Psoas muscle (tissue), 8 donors: ENCODE measurements around the gene FLT3. TPM values are rescaled to one million over a fixed set of nuclear protein-coding genes. Genes with fewer than 3 reads are reported as not detected.
A peak's percentile ranks its signal among the peaks of the same experiment; 100 is the strongest.

Source experiments
- ATAC-seq, 4 donors: fragments of 200-7000 bp; cut with Tn5 transposase; one replicate each; pipeline ENCODE4 v1.9.1; 2020; ENCODE audit warnings: moderate library complexity in 3 of 4, mild to moderate bottlenecking in 2 of 4
- DNase-seq, 2 donors: peaks; one replicate each; pipeline ENCODE4 v3.0.0-alpha.2; 2020
- H3K27ac ChIP-seq: fragments of 200-600 bp; one replicate; pipeline ENCODE4 v1.8.0; 2022
- H3K27me3 ChIP-seq, 3 donors: fragments of 200-600 bp in 1 of 3; one replicate each; pipeline versions ENCODE4 v1.6.1 to v1.8.0; 2013 to 2022; ENCODE audit warnings: low read length in 2 of 3, mild to moderate bottlenecking in 2 of 3, moderate library complexity in 1 of 3; ENCODE audit not compliant: insufficient read depth in 3 of 3
- H3K36me3 ChIP-seq, 2 donors: fragments of 200-600 bp in 1 of 2; one replicate each; pipeline versions ENCODE4 v1.6.1 to v1.8.0; 2013 to 2022; ENCODE audit warnings: low read depth in 1 of 2, mild to moderate bottlenecking in 1 of 2, moderate library complexity in 1 of 2; ENCODE audit not compliant: insufficient read depth in 1 of 2
- H3K4me1 ChIP-seq: fragments of 200-600 bp; one replicate; pipeline ENCODE4 v1.8.0; 2022
- H3K4me3 ChIP-seq: fragments of 200-600 bp; one replicate; pipeline ENCODE4 v1.8.0; 2022; ENCODE audit warnings: mild to moderate bottlenecking
- H3K9me3 ChIP-seq: fragments of 200-600 bp; one replicate; pipeline ENCODE4 v1.8.0; 2022
- CTCF ChIP-seq: fragments of 200-600 bp; IDR thresholded peaks from one replicate; pipeline ENCODE4 v1.8.0; 2022; ENCODE audit warnings: antibody characterized with exemption
- WGBS, 3 donors: extraction: QIAGEN DNeasy Blood & Tissue Kit; methylation state at CpG; one replicate each; pipeline versions ENCODE4 v1.1.6 to v1.1.7; 2013; 5-methylcytosine and 5-hydroxymethylcytosine counted together
- intact Hi-C, 2 donors: fragments of 100-400 bp; cut with DNase I; formaldehyde crosslinking; loops; one replicate each; pipeline versions ENCODE4 v1.11.0 to v1.14.2; 2022
- polyA plus RNA-seq, 3 donors: library from polyadenylated mRNA; stranded (reverse); fragments of 200-250 nt; gene quantifications; one replicate each; pipeline ENCODE4 v1.2.3, GENCODE V29; 2013
- total RNA-seq, 4 donors: library from RNA; stranded (reverse); fragmentation: NEBNext Ultra II Directional in 2 of 4; extraction: Animal tissue kit (Norgen Biotek cat#: 25700) in 2 of 4; gene quantifications; one replicate each; pipeline versions ENCODE4 v1.2.1 to v1.2.4, GENCODE V29; 2021 to 2023
- donor health status: healthy with polysubstance abuse.
- donor health status: DM: no; HTN: no; CAD: no; lungs with moderate emphysema.
- donor health status: Bipolar disorder and iron deficiency.
- donor health status: healthy.
- donor health status: DM: yes; HTN: yes; CAD: no.
- donor health status: DM: no; HTN: no; CAD: no.
- donor health status: DM: no; HTN: no; CAD: no.
- donor health status: DM: yes; HTN: yes; CAD: no.

Gene FLT3
- total and polyA plus RNA-seq, 7 donors, result 0.04 to 0.19 (median 0.06) TPM; not detected in 2

- WGBS, 3 donors, result 1% methylated on average over 31 to 65 of the region's 65 CpGs
- ATAC-seq (no peak), DNase-seq (no peak)
- Histone ChIP-seq H3K9me3 (no peaks in the 10 kb centered on the region), H3K27me3 (peaks cover 5 to 95% (median 46%) of the 10 kb centered on the region in 3 donors), H3K4me1 (no peaks in the 10 kb centered on the region), H3K36me3 (no peaks in the 10 kb centered on the region), H3K4me3 (peak overlapping the region; percentile 38), H3K27ac (no peak overlapping the region)
- intact Hi-C loops, result no loop called here
- TF ChIP-seq CTCF, result no peak
Observed at GRCh38 chr13:27978301-27978968, 121.9 kb downstream of the FLT3 start.

GRCh38 chr13:27977476-27978300 is 122.7 kb downstream of the FLT3 start:
- no peak for DNase-seq
- intact Hi-C loops, result no loop called here
- H3K27ac ChIP-seq, result no peak overlapping the region
- no peaks in the 10 kb centered on the region for H3K4me1 ChIP-seq
- peak overlapping the region; percentile 38 for H3K4me3 ChIP-seq
- no peaks in the 10 kb centered on the region for H3K36me3 ChIP-seq
- WGBS, 3 donors, result 1 to 2% (median 1%) methylated on average over 57 to 80 of the region's 80 CpGs
- no peak for ATAC-seq
- H3K9me3 ChIP-seq, result no peaks in the 10 kb centered on the region
- peaks cover 5 to 88% (median 47%) of the 10 kb centered on the region in 3 donors for H3K27me3 ChIP-seq
- TF ChIP-seq CTCF, result no peak

DNA sequence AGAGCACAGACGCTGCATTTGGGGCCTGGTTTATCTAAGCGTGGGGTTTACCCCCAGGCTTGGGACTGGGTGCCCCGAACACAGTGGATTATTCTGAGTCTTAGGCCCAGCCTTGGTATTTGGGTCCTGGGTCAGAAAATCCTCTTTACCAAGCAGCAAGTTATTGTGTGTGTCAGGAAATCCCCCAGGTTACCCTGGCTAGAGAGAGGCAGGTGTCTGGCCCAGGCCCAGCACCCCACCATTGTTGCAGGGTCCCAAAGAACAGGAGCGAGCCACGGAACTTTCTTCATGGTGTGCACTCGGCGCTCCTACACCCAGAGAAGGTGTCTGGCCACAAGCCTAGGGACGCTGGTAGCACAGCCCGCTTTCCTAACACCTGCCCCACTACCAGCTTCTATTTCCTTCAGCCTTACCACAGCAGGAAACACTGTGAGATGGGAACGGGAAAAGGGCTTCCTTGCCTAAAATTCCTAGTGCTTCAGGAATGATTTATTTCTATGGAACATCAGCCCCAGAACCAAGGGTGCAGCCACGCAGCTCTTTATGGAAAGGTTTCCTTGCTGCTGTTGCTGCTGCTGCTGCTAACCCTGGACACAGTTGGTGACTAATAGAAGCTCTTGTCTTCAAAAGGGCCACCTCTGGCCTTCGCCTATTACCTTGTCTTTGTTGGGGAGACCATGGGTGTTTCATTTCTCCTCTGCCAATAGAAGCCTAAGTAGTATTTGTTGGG is 123.8 kb downstream of the FLT3 start:
- ATAC-seq, result no peak
- no peak overlapping the region for H3K27ac ChIP-seq
- H3K36me3 ChIP-seq, result no peaks in the 10 kb centered on the region
- DNase-seq, result no peak
- TF ChIP-seq CTCF, result no peak
- peaks cover 8 to 88% (median 46%) of the 10 kb centered on the region in 3 donors for H3K27me3 ChIP-seq
- no peak overlapping the region for H3K4me3 ChIP-seq
- H3K9me3 ChIP-seq, result no peaks in the 10 kb centered on the region
- intact Hi-C loops, result no loop called here
- H3K4me1 ChIP-seq, result no peaks in the 10 kb centered on the region
- WGBS, 3 donors, result 20 to 39% (median 25%) methylated on average over 12 of the region's 12 CpGs

DNA sequence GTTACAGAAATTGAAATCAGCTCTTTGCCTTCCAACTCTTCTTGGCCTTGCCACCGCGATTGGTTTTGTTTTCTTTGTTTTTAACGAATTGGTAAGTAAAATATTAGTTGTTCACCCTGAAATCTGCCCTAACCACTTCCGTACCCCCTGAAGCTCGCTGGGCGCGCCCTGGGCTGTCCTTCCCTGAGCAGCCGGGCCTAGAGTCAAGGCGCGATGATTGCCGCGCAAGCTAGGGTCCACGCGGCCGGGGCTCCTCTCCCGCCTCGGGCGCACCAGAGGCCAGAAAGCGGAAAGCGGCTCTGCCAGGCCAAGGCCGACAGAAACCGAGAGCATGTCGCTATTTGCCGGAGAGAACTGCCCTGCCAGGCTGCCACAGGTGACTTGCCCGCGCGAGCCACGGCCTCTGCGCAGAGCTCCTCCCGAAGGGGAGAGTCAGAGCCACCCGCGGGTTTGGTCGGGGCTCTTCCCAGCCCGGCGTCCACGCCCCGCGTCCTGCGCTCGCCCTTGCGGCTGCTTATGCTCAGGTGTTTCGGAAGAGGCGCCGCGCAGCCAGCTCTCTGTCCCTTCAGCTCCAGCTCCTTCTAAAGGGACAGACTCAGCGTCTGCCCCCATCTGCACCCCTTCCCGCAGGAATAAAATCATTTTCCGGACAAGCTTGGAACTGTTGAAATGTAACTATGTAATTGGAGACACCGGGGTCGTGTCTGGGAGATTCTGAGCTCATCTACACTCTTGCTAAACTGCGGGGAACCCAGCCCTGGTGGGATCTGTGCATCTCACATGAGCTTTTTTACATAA is 124.6 kb downstream of the FLT3 start:
- no peak overlapping the region for H3K4me3 ChIP-seq
- no peak for DNase-seq
- WGBS, 3 donors, result 3 to 4% (median 3%) methylated on average over 47 to 51 of the region's 51 CpGs

More for the DNA sequence above, 124.6 kb downstream of the FLT3 start:
- no peaks in the 10 kb centered on the region for H3K4me1 ChIP-seq
- no peaks in the 10 kb centered on the region for H3K9me3 ChIP-seq
- no peak for TF ChIP-seq CTCF
- H3K36me3 ChIP-seq, result no peaks in the 10 kb centered on the region
- H3K27me3 ChIP-seq, result peaks cover 8 to 89% (median 45%) of the 10 kb centered on the region in 3 donors
- ATAC-seq, result no peak
- intact Hi-C loops, result no loop called here
- H3K27ac ChIP-seq, result no peak overlapping the region
